ENCODE data around the gene CSMD2. TPM values are rescaled to one million over a fixed set of nuclear protein-coding genes. Genes with fewer than 3 reads are reported as not detected.

The CSMD2 gene
- total RNA-seq, 4 donors from 2014 or later: 0.60 to 2.5 (median 1.2) TPM

GRCh38 chr1:33826311-33826710 is 338.7 kb downstream of the CSMD2 start:
- H3K27me3 ChIP-seq: no peaks in the 10 kb centered on the region
- H3K27ac ChIP-seq: no peak overlapping the region
- no peaks in the 10 kb centered on the region for H3K36me3 ChIP-seq
- peaks cover 0 to 4% (median 0%) of the 10 kb centered on the region in 4 donors for H3K9me3 ChIP-seq
- no peak for DNase-seq (ENCODE audit: low spot score in 2 of 2)
- no peak for TF ChIP-seq EP300 (IDR thresholded peaks at IDR 0.05)
- TF ChIP-seq POLR2A (IDR thresholded peaks at IDR 0.05): no peak
- TF ChIP-seq CTCF (IDR thresholded peaks at IDR 0.05): no peak
- H3K4me3 ChIP-seq: no peak overlapping the region
- no peaks in the 10 kb centered on the region for H3K4me1 ChIP-seq

- H3K4me3 ChIP-seq: no peak overlapping the region
- TF ChIP-seq CTCF (IDR thresholded peaks at IDR 0.05) (no peak), EP300 (IDR thresholded peaks at IDR 0.05) (no peak), POLR2A (IDR thresholded peaks at IDR 0.05) (no peak)
- no peaks in the 10 kb centered on the region for H3K27me3 ChIP-seq
- H3K4me1 ChIP-seq: no peaks in the 10 kb centered on the region
- no peak overlapping the region for H3K27ac ChIP-seq
- no peak for DNase-seq (ENCODE audit: low spot score in 2 of 2)
- peaks cover 0 to 4% (median 0%) of the 10 kb centered on the region in 4 donors for H3K9me3 ChIP-seq
- no peaks in the 10 kb centered on the region for H3K36me3 ChIP-seq
- WGBS, 2 donors: 67 to 76% methylated on average over 10 of the region's 10 CpGs
Observed at GRCh38 chr1:33825506-33825905, 339.5 kb downstream of the CSMD2 start.

- no peak for DNase-seq (ENCODE audit: low spot score in 2 of 2)
- TF ChIP-seq POLR2A (IDR thresholded peaks at IDR 0.05) (no peak), EP300 (IDR thresholded peaks at IDR 0.05) (no peak), CTCF (IDR thresholded peaks at IDR 0.05) (no peak)
- H3K27ac ChIP-seq: no peak overlapping the region
- no peak overlapping the region for H3K4me3 ChIP-seq
- H3K27me3 ChIP-seq: no peaks in the 10 kb centered on the region
- H3K36me3 ChIP-seq: no peaks in the 10 kb centered on the region
- no peaks in the 10 kb centered on the region for H3K4me1 ChIP-seq
- 58 to 92% methylated on average over 1 of the region's 1 CpG for WGBS, 2 donors
- H3K9me3 ChIP-seq: peaks cover 0 to 4% (median 0%) of the 10 kb centered on the region in 4 donors
Observed at GRCh38 chr1:33824971-33825370, 340.1 kb downstream of the CSMD2 start.

GRCh38 chr1:33824321-33824720 is 340.7 kb downstream of the CSMD2 start:
- TF ChIP-seq POLR2A (IDR thresholded peaks at IDR 0.05): no peak
- no peak for TF ChIP-seq CTCF (IDR thresholded peaks at IDR 0.05)
- TF ChIP-seq EP300 (IDR thresholded peaks at IDR 0.05): no peak
- no peak overlapping the region for H3K4me3 ChIP-seq
- H3K36me3 ChIP-seq: no peaks in the 10 kb centered on the region
- H3K9me3 ChIP-seq: no peaks in the 10 kb centered on the region
- no peak for DNase-seq (ENCODE audit: low spot score in 2 of 2)
- no peaks in the 10 kb centered on the region for H3K27me3 ChIP-seq
- no peaks in the 10 kb centered on the region for H3K4me1 ChIP-seq
- WGBS, 2 donors: 89 to 90% methylated on average over 6 of the region's 6 CpGs
- H3K27ac ChIP-seq: no peak overlapping the region

- TF ChIP-seq CTCF (IDR thresholded peaks at IDR 0.05) (no peak), EP300 (IDR thresholded peaks at IDR 0.05) (no peak), POLR2A (IDR thresholded peaks at IDR 0.05) (no peak)
- DNase-seq (ENCODE audit: low spot score in 2 of 2): no peak
- WGBS, 2 donors: 48 to 55% methylated on average over 1 of the region's 1 CpG
- H3K4me3 ChIP-seq: no peak overlapping the region
- no peaks in the 10 kb centered on the region for H3K27me3 ChIP-seq
- no peaks in the 10 kb centered on the region for H3K4me1 ChIP-seq
- no peaks in the 10 kb centered on the region for H3K9me3 ChIP-seq
- no peak overlapping the region for H3K27ac ChIP-seq
- no peaks in the 10 kb centered on the region for H3K36me3 ChIP-seq
Observed at GRCh38 chr1:33823830-33824229, 341.2 kb downstream of the CSMD2 start.
